ENCODE results near the gene C3orf18. TPM values are rescaled to one million over a fixed set of nuclear protein-coding genes. Genes with fewer than 3 reads are reported as not detected.

The C3orf18 gene
- total RNA-seq, 1 experiment from 2014 or later, result 7.1 TPM

DNA sequence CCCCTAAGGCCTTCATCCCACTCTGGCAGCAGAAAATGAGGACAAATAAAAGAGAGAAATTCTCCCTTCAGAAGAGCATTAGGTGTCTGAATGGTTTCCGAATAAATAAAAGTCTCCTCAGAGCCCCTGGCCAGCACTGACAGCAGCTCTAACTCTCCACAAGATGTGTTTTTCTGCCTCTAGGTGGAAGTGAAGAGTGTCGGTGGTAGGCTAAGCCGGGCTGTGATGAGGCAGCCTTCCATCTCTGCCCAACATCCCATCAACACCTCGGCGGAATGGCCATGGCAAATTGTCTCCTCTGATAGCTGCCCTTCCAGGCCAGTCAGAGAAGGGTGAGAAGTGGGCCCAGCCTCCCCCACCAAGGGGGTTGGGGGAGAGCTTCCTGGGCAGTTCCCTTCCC, 57.8 kb downstream of the C3orf18 start:
- Histone ChIP-seq H3K79me1 (ENCODE audit: insufficient read depth, low read depth, low read length, poor library complexity, severe bottlenecking) (no peaks in the 10 kb centered on the region), H2BK5ac (ENCODE audit: insufficient read length, low read length) (no peak overlapping the region), H2AFZ (ENCODE audit: low read length) (no peak overlapping the region), H3K18ac (ENCODE audit: insufficient read length, low read depth, low read length) (no peak overlapping the region), H4K8ac (replicated peaks; ENCODE audit: insufficient read length, low read depth, low read length) (no peak overlapping the region), H3K14ac (ENCODE audit: insufficient read depth, low read length) (no peak overlapping the region), H3T11ph (ENCODE audit: low read length) (no peak overlapping the region), H2BK120ac (ENCODE audit: low read depth, low read length, poor library complexity, severe bottlenecking) (no peak overlapping the region), H4K20me1 (ENCODE audit: control insufficient read depth, insufficient read depth, insufficient read length) (no peaks in the 10 kb centered on the region), H3K4me1 (ENCODE audit: insufficient read depth, low read length) (no peaks in the 10 kb centered on the region), H3K27ac (ENCODE audit: insufficient read length, low read depth, low read length) (no peak overlapping the region), H3K79me2 (ENCODE audit: insufficient read depth, low read length) (no peaks in the 10 kb centered on the region), H4K91ac (ENCODE audit: insufficient read length, low read depth, low read length) (no peak overlapping the region), H3K9ac (ENCODE audit: extremely low read depth, insufficient read length, low read length) (no peak overlapping the region), H3K23ac (ENCODE audit: insufficient read length, low read depth, low read length) (no peak overlapping the region), H2BK12ac (ENCODE audit: insufficient read length, low read depth, low read length) (no peak overlapping the region), H3K56ac (ENCODE audit: insufficient read length, low read depth, low read length) (no peak overlapping the region), H3K4me2 (ENCODE audit: insufficient read depth, insufficient read length, low read length) (no peak overlapping the region), H2AK5ac (ENCODE audit: insufficient read length, low read length) (no peak overlapping the region), H4K5ac (ENCODE audit: insufficient read length, low read depth, low read length) (no peak overlapping the region), H3K9me3 (ENCODE audit: control insufficient read depth, low read depth, low read length) (no peaks in the 10 kb centered on the region), H3K27me3 (ENCODE audit: insufficient read depth, low read length) (no peaks in the 10 kb centered on the region; the same call in 1 of the 2 replicates), H2BK15ac (ENCODE audit: low read depth, low read length) (no peak overlapping the region), H3K23me2 (ENCODE audit: insufficient read length, low read depth, low read length, poor library complexity, severe bottlenecking) (no peaks in the 10 kb centered on the region), H3K4ac (ENCODE audit: low read depth, low read length) (no peak overlapping the region), H2BK20ac (ENCODE audit: low read depth, low read length, poor library complexity, severe bottlenecking) (no peak overlapping the region)
- TF ChIP-seq, protein P1, sequence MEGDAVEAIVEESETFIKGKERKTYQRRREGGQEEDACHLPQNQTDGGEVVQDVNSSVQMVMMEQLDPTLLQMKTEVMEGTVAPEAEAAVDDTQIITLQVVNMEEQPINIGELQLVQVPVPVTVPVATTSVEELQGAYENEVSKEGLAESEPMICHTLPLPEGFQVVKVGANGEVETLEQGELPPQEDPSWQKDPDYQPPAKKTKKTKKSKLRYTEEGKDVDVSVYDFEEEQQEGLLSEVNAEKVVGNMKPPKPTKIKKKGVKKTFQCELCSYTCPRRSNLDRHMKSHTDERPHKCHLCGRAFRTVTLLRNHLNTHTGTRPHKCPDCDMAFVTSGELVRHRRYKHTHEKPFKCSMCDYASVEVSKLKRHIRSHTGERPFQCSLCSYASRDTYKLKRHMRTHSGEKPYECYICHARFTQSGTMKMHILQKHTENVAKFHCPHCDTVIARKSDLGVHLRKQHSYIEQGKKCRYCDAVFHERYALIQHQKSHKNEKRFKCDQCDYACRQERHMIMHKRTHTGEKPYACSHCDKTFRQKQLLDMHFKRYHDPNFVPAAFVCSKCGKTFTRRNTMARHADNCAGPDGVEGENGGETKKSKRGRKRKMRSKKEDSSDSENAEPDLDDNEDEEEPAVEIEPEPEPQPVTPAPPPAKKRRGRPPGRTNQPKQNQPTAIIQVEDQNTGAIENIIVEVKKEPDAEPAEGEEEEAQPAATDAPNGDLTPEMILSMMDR (conservative IDR thresholded peaks at IDR 0.05), result peak; percentile 33; the same call in 2 of the 3 replicates
- H3K27me3 Mint-ChIP-seq (ENCODE audit: low read depth), result peaks cover 38% of the 10 kb centered on the region
- H3K36me3 Mint-ChIP-seq (ENCODE audit: insufficient read depth in 1 of 3, low read depth in 3 of 3), result no peaks in the 10 kb centered on the region
- WGBS (ENCODE audit: extremely low coverage, insufficient read length, low lambda C conversion rate), result no CpG with 5 or more reads among the region's 5 CpGs
- H3K9me3 Mint-ChIP-seq, result no peaks in the 10 kb centered on the region
- H3K27ac Mint-ChIP-seq, result no peak overlapping the region; a peak in 1 of 7 replicates
- DNase-seq, result no peak
- H3K4me1 Mint-ChIP-seq, result peaks cover 20 to 26% of the 10 kb centered on the region in 2 experiments
- H3K4me3 Mint-ChIP-seq, result no peak overlapping the region

Measured in H9 (cell line).